Keratinocyte (primary cell): ENCODE results near the gene SAFB2. TPM values are rescaled to one million over a fixed set of nuclear protein-coding genes. Genes with fewer than 3 reads are reported as not detected.
A peak's percentile ranks its signal among the peaks of the same experiment; 100 is the strongest.

Source experiments
- DNase-seq: peaks from one replicate; pipeline ENCODE4 v3.0.0-alpha.2; 2011; ENCODE audit warnings: low read depth, missing footprints, low spot score
- FAIRE-seq: peaks from 2 replicates; lab custom pipeline; 2011; peaks lifted over from hg19 to GRCh38; lab: Jason Lieb, UNC
- H2AFZ ChIP-seq: 2 replicates; pipeline ENCODE4 v1.6.0; 2012; ENCODE audit warnings: low read length, control low read depth, inconsistent platforms; ENCODE audit not compliant: control insufficient read depth
- H3K27ac ChIP-seq: 2 replicates; pipeline ENCODE4 v1.5.1; 2011; ENCODE audit warnings: low read length; ENCODE audit not compliant: control insufficient read depth, insufficient read depth
- H3K27me3 ChIP-seq: 3 replicates; pipeline ENCODE4 v1.6.0; 2011; ENCODE audit warnings: low read length; ENCODE audit not compliant: control insufficient read depth, insufficient read depth; ENCODE audit errors: extremely low read depth
- H3K36me3 ChIP-seq, 2 experiments: 2 replicates in 1 of 2; 3 replicates in 1 of 2; pipeline ENCODE4 v1.5.1; 2011; ENCODE audit warnings: low read length in 2 of 2, mild to moderate bottlenecking in 1 of 2; ENCODE audit not compliant: control insufficient read depth in 2 of 2, insufficient read depth in 2 of 2; ENCODE audit errors: extremely low read depth in 1 of 2
- H3K4me1 ChIP-seq: 3 replicates; pipeline ENCODE4 v1.5.1; 2011; ENCODE audit warnings: low read length; ENCODE audit not compliant: control insufficient read depth, insufficient read depth; ENCODE audit errors: extremely low read depth
- H3K4me2 ChIP-seq: 3 replicates; pipeline ENCODE4 v1.6.0; 2011; ENCODE audit warnings: low read depth, low read length; ENCODE audit not compliant: control insufficient read depth, insufficient read depth; ENCODE audit errors: extremely low read depth
- H3K4me3 ChIP-seq, 3 experiments: fragments of 200-600 bp in 1 of 3; sonication (generic) in 1 of 3; 2 replicates in 2 of 3; 3 replicates in 1 of 3; pipeline ENCODE4 v1.5.1; 2011 to 2016; ENCODE audit warnings: low read length in 3 of 3, mild to moderate bottlenecking in 3 of 3, control low read depth in 2 of 3, inconsistent platforms in 1 of 3, low read depth in 1 of 3, mixed read lengths in 1 of 3, mixed run types in 1 of 3, moderate library complexity in 1 of 3; ENCODE audit not compliant: control insufficient read depth in 2 of 3, insufficient read depth in 2 of 3; ENCODE audit errors: extremely low read depth in 1 of 3
- H3K79me2 ChIP-seq: 2 replicates; pipeline ENCODE4 v1.6.0; 2012; ENCODE audit warnings: low read length; ENCODE audit not compliant: control insufficient read depth, insufficient read depth
- H3K9ac ChIP-seq: 3 replicates; pipeline ENCODE4 v1.6.0; 2011; ENCODE audit warnings: low read length; ENCODE audit not compliant: control insufficient read depth, insufficient read depth; ENCODE audit errors: extremely low read depth
- H3K9me1 ChIP-seq: 3 replicates; pipeline ENCODE4 v1.6.0; 2011; ENCODE audit warnings: low read length; ENCODE audit not compliant: control insufficient read depth, insufficient read depth; ENCODE audit errors: extremely low read depth
- H3K9me3 ChIP-seq: 2 replicates; pipeline ENCODE4 v1.5.1; 2012; ENCODE audit warnings: low read depth, low read length; ENCODE audit not compliant: control insufficient read depth
- H4K20me1 ChIP-seq: 3 replicates; pipeline ENCODE4 v1.6.0; 2011; ENCODE audit warnings: low read length; ENCODE audit not compliant: control insufficient read depth, insufficient read depth; ENCODE audit errors: extremely low read depth
- EZH2 ChIP-seq: IDR thresholded peaks from one replicate; pipeline ENCODE4 v1.6.1; 2012; ENCODE audit warnings: inconsistent platforms, mild to moderate bottlenecking, low read length, moderate library complexity
- dilution Hi-C: fragments of 300-500 bp; cut with MboI; formaldehyde crosslinking; loops from one replicate; pipeline ENCODE4 v1.7.0; 2020; ENCODE audit warnings: low sequenced_read_pairs; ENCODE audit not compliant: extremely low pct_ligation_motif_present
- polyA plus RNA-seq, 5 experiments: library from polyadenylated mRNA; depleted of rRNA in 3 of 5; stranded (reverse) in 3 of 5; stranded (forward) in 1 of 5; unstranded in 1 of 5; fragments of >200 nt; gene quantifications; 1 replicate in 1 of 5; 2 replicates in 3 of 5; 3 replicates in 1 of 5; pipeline versions ENCODE4 v1.2.1 to v1.2.3, GENCODE V29; 2011 to 2012; ENCODE audit warnings: missing spikeins in 2 of 5, low read depth in 1 of 5, low replicate concordance in 1 of 5
- TF ChIP-seq, protein P1 (sequence below), 3 experiments: IDR thresholded peaks in 1 of 3; conservative IDR thresholded peaks in 1 of 3; optimal IDR thresholded peaks in 1 of 3; 2 replicates in 2 of 3; 3 replicates in 1 of 3; pipeline versions ENCODE3 to v1.5.1; 2011; ENCODE audit warnings: low read length in 3 of 3, mild to moderate bottlenecking in 3 of 3, moderate library complexity in 2 of 3, control low read depth in 1 of 3, inconsistent platforms in 1 of 3; ENCODE audit not compliant: insufficient read depth in 2 of 3; ENCODE audit errors: extremely low read depth in 1 of 3

Gene SAFB2
- polyA plus RNA-seq, 1 donor (not counting 4 experiments of a cell fraction or from before 2014, with no cell fraction given): 15.3 TPM

DNA sequence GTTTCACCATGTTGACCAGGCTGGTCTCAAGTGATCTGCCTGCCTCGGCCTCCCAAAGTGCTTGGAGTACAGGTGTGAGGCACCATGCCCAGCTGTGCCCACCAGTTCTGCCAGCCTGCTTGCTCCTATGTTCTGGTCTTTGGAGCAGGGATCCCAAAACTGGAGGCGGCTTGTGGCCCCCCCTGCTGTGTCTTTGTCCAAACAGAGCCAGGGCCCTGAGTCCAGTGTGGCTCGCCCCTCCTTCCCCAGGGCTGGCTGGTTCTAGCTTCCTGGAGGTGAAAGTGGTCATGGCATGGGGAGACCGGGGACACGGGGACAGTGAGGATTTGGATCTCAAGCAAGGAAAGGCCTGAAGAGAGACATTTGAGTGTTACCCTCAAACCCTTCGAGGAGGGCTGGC, 43.3 kb downstream of the SAFB2 start:
- H3K79me2 ChIP-seq: no peaks in the 10 kb centered on the region
- FAIRE-seq (no peak), DNase-seq (no peak)
- no peak overlapping the region for H3K4me2 ChIP-seq
- peaks cover 0 to 4% of the 10 kb centered on the region in 2 experiments for H3K36me3 ChIP-seq
- H3K27ac ChIP-seq: no peak overlapping the region
- H3K4me1 ChIP-seq: peaks cover 5% of the 10 kb centered on the region
- no peak overlapping the region for H3K9ac ChIP-seq
- TF ChIP-seq, protein P1, sequence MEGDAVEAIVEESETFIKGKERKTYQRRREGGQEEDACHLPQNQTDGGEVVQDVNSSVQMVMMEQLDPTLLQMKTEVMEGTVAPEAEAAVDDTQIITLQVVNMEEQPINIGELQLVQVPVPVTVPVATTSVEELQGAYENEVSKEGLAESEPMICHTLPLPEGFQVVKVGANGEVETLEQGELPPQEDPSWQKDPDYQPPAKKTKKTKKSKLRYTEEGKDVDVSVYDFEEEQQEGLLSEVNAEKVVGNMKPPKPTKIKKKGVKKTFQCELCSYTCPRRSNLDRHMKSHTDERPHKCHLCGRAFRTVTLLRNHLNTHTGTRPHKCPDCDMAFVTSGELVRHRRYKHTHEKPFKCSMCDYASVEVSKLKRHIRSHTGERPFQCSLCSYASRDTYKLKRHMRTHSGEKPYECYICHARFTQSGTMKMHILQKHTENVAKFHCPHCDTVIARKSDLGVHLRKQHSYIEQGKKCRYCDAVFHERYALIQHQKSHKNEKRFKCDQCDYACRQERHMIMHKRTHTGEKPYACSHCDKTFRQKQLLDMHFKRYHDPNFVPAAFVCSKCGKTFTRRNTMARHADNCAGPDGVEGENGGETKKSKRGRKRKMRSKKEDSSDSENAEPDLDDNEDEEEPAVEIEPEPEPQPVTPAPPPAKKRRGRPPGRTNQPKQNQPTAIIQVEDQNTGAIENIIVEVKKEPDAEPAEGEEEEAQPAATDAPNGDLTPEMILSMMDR (optimal IDR thresholded peaks at IDR 0.05 in 1 of 3, IDR thresholded peaks at IDR 0.05 in 1 of 3, conservative IDR thresholded peaks at IDR 0.05 in 1 of 3; ENCODE audit: extremely low read depth in 1 of 3, insufficient read depth in 2 of 3, low read length in 3 of 3): no peak
- TF ChIP-seq EZH2: no peak
- no peaks in the 10 kb centered on the region for H3K27me3 ChIP-seq
- no peaks in the 10 kb centered on the region for H3K9me3 ChIP-seq
- H3K4me3 ChIP-seq: no peak overlapping the region
- no peaks in the 10 kb centered on the region for H4K20me1 ChIP-seq
- H2AFZ ChIP-seq: no peak overlapping the region
- dilution Hi-C loops: no loop called here
- H3K9me1 ChIP-seq: no peaks in the 10 kb centered on the region

DNA sequence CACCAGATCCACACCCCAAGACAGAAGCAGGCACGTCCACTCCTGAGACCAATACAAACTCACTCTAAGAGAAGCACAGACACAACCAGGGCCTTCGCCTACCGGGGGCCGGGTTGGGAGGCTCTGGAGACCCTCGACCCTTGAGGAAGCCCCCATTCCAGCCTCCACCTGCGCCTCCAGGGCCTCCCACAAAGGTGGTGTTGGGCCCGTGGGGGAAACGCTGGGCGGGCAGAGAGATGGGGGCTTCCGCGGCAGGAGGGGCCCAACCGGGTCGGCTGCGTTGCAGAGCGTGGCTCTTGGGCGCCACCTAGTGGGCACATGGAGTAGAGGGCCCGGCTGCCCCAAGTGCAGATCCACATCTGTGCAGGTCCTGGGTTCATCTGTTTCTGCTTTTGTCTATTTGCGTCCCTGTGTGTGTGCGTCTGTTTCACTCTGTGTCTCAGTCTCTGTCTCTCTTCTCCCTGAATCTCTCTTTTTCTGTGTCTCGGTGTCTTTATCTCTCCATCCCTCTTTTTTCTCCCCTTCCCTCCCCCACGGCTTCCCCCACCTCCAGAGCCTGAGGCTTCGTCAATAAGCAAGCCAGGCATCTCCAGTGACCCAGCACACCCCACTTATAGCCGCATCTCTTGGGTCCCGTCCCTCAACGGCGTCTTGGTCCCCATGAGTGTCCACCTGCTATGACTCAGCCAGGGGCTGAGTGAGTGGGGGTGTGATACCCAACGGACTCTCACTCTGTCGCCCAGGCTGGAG, 44.3 kb downstream of the SAFB2 start:
- Histone ChIP-seq H4K20me1 (no peaks in the 10 kb centered on the region), H2AFZ (peak overlapping the region; percentile 93), H3K79me2 (no peaks in the 10 kb centered on the region), H3K27me3 (no peaks in the 10 kb centered on the region), H3K4me1 (peaks cover 5% of the 10 kb centered on the region), H3K9me1 (no peaks in the 10 kb centered on the region), H3K9ac (peak overlapping the region; percentile 81), H3K4me3 (peak overlapping the region; percentile 28 to 71 (median 52)), H3K27ac (peak overlapping the region; percentile 84), H3K9me3 (no peaks in the 10 kb centered on the region), H3K4me2 (peak overlapping the region; percentile 97), H3K36me3 (peaks cover 0 to 4% of the 10 kb centered on the region in 2 experiments)
- no peak for FAIRE-seq
- TF ChIP-seq, protein P1 (optimal IDR thresholded peaks at IDR 0.05 in 1 of 3, IDR thresholded peaks at IDR 0.05 in 1 of 3, conservative IDR thresholded peaks at IDR 0.05 in 1 of 3; ENCODE audit: extremely low read depth in 1 of 3, insufficient read depth in 2 of 3, low read length in 3 of 3): peak; percentile 91 to 100 (median 94)
- no peak for TF ChIP-seq EZH2
- dilution Hi-C loops: no loop called here
- no peak for DNase-seq
